Keratinocyte (primary cell): ENCODE results near the gene ERCC6L2.

ENCODE experiments used
- EZH2 ChIP-seq: IDR thresholded peaks from one replicate; pipeline ENCODE4 v1.6.1; 2012; ENCODE audit warnings: inconsistent platforms, mild to moderate bottlenecking, low read length, moderate library complexity
- TF ChIP-seq, protein P1 (sequence below), 3 experiments: IDR thresholded peaks in 1 of 3; conservative IDR thresholded peaks in 1 of 3; optimal IDR thresholded peaks in 1 of 3; 2 replicates in 2 of 3; 3 replicates in 1 of 3; pipeline versions ENCODE3 to v1.5.1; 2011; ENCODE audit warnings: low read length in 3 of 3, mild to moderate bottlenecking in 3 of 3, moderate library complexity in 2 of 3, control low read depth in 1 of 3, inconsistent platforms in 1 of 3; ENCODE audit not compliant: insufficient read depth in 2 of 3; ENCODE audit errors: extremely low read depth in 1 of 3

DNA sequence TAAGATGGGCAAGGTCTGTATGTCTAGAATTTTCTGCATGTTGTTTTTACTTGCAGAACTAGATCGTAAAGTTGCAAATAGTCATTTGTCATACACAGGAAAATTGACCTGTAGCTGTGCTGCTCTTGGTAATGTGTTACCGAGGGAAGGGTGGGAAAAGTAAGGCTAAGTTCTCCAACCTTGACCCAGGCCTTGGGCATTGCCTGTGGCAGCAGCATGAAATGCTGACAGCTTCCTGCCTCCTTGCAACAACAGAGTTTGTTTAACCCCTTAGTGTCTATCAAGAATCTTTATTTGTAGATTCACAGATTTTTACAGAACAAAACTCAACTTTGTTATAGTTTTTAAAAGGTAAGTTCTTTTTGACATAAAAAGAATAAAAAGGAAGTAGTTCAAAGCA is 48.3 kb downstream of the ERCC6L2 start:
- TF ChIP-seq, protein P1, sequence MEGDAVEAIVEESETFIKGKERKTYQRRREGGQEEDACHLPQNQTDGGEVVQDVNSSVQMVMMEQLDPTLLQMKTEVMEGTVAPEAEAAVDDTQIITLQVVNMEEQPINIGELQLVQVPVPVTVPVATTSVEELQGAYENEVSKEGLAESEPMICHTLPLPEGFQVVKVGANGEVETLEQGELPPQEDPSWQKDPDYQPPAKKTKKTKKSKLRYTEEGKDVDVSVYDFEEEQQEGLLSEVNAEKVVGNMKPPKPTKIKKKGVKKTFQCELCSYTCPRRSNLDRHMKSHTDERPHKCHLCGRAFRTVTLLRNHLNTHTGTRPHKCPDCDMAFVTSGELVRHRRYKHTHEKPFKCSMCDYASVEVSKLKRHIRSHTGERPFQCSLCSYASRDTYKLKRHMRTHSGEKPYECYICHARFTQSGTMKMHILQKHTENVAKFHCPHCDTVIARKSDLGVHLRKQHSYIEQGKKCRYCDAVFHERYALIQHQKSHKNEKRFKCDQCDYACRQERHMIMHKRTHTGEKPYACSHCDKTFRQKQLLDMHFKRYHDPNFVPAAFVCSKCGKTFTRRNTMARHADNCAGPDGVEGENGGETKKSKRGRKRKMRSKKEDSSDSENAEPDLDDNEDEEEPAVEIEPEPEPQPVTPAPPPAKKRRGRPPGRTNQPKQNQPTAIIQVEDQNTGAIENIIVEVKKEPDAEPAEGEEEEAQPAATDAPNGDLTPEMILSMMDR (optimal IDR thresholded peaks at IDR 0.05 in 1 of 3, IDR thresholded peaks at IDR 0.05 in 1 of 3, conservative IDR thresholded peaks at IDR 0.05 in 1 of 3; ENCODE audit: extremely low read depth in 1 of 3, insufficient read depth in 2 of 3, low read length in 3 of 3) = no peak
- TF ChIP-seq EZH2 = no peak
